GM18907 (cell line): Measurements from ENCODE around the gene SP2.

Source experiments
- ATAC-seq: cut with Tn5 transposase; IDR thresholded peaks from one replicate; pipeline ENCODE4 v1.9.1; 2021; ENCODE audit warnings: mild to moderate bottlenecking, moderate library complexity; ENCODE audit not compliant: unreplicated experiment

Gene SP2

GRCh38 chr17:47948706-47949196 is 52.7 kb downstream of the SP2 start:
- ATAC-seq: no peak

- peak; percentile 53 for ATAC-seq
Observed at GRCh38 chr17:47949197-47949759, 53.2 kb downstream of the SP2 start.

DNA sequence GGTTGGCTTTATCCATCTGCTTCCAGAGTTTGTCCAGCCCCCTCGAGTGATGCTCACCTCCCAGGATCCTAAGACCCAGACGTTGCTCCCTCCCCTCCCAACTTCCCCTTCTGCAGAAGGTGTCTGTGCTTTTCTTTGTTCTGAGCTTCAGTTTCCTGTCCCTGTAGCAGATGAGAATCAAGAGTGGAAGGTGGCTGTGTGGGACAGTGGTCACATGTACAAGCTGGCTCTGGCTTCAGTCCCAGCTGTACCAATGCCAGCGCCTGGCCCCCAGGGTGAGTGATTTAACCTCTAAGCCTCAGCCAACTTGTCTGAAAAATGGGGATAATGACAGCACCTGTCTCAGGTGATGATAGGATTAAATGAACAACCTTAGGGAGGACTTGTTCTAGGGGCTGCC is 53.9 kb downstream of the SP2 start:
- no peak for ATAC-seq

- no peak for ATAC-seq
Observed at GRCh38 chr17:47950448-47950847, 54.4 kb downstream of the SP2 start.

GRCh38 chr17:47952171-47953021 is 56.4 kb downstream of the SP2 start:
- no peak for ATAC-seq

DNA sequence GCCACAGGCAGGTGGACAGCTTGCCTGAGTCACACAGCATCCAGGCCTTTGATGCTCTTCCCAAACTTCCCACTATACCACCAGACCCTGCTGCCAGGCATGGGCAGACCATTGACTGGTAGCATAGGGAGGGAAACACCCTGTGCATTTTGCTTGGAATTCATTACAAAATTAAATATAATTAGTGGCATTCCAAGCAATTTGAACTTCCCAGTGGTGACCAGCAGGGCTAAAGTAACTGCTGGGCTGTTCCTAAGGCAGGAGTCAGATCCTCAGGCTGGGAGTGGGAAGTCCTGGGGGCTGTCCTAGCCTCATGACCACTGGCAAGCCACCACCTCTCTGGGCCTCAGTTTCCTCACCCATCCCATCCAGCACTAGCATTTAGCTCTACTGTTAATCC is 57.9 kb downstream of the SP2 start:
- ATAC-seq: no peak

GRCh38 chr17:47955497-47956461 is 59.7 kb downstream of the SP2 start:
- no peak for ATAC-seq

- ATAC-seq: no peak
Observed at GRCh38 chr17:47956791-47957590, 61.0 kb downstream of the SP2 start.

- no peak for ATAC-seq
Observed at GRCh38 chr17:47957591-47958490, 61.8 kb downstream of the SP2 start, which contains the start of gene PRR15L. PRR15L (minus strand) TSS chr17:47957883; CDS start chr17:47953234, 4,649 bp downstream.

- ATAC-seq: no peak
Observed at GRCh38 chr17:47959825-47960655, 64.0 kb downstream of the SP2 start.

DNA sequence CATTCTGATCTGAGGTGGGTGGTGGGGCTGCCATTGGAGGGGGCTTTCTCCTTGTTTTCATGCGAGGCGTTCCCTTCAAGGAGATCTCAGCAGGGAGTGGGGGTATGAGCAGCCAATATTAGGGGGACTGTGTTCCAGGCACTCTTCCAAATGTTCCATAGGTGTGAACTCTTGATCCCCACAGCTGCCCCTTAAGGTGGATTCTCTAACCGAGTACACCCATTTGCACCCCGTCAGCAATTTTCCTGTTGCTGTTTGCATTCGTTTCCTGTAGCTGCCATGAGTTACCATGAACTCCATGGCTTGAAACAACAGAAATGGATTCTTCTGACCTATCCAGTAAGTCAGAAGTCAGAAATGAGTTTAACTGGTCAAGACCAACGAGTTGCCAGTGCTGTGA is 65.4 kb downstream of the SP2 start:
- no peak for ATAC-seq

DNA sequence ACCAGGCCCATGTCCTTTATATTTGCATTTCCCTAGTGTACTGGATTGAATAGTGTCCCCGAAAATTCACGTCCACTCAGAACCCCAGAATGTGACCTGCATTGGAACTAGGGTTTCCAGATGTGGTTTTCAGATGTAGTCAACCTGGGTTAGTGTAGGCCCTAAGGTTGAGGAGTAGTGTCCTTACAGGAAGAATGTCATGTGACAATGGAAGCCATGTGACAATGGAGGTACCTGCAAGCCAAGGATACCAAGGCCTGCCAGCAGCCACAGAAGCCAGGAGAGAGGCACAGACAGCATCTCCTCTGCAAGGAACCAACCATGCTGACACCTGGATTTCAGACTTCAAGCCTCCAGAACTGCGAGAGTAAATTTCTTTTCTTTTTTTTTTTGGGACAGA is 66.9 kb downstream of the SP2 start:
- ATAC-seq: no peak

DNA sequence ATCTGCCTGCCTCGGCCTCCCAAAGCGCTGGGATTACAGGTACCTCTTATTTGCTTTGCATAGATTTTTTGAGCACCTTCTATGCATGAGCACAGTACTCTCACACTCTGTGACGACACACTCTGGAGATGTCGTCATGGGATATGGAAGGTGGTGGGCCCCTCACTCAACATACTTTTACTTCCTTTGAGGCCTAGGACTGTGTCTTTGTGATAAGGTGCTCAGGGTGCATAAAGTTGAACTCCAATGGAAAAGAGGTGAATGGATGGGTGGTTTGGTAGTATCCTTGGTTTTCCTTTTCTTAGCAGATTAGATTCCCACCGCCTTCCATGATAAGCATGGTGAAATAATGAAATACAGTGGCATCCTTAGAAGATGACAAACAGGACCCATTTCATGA is 68.8 kb downstream of the SP2 start:
- ATAC-seq: no peak

DNA sequence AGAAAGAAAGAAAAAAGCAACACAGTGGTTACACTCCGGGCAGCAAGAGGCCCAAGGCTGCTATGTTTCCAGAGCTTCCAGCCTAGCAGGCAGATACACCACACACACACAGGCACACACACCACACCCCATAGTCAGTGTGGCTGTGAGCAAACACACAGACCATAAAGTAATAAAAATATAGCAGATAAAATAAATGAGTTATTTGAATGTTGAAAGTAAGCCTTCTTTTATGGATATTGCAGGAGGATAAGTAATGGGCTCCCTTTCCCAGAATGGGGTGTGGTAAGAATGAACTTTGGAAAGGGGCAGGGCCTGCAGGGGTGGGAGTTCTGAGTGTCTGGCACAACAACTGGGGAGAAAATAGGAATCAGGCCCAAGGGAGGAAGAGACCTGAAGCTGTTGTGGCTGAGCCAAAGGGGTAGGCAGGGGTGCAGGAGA is 70.1 kb downstream of the SP2 start:
- no peak for ATAC-seq

DNA sequence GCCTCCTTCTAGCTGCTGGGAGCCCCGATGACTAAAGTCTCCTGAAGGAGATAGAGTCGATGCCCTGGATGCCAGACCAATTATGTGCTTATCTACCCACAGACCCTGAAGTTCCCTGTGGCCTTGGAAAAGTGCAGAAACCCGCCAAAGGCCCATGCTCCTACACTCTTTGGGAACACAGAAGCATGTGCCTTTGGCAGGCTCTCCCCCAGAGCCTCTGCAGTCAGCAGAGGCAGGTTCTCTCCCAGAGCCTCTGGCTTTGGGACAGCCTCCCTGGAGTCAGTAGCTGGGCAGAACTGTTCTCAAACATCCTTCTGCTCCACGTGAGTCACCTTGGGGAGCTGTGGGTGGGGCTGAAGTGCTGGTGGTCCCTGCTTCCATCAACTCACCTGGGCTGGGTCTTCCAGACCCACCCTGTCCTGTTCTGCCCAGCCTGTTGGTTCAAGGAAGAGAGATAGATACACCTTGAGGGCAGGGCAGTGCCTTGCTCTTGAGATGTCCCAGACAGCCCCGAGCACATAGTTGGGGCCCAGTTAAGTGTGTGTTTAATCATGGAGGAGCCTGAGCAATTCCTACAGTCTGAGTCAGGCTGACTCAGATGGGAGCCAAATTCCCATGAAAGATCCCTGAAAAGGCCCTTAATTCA is 71.7 kb downstream of the SP2 start:
- ATAC-seq: no peak

- no peak for ATAC-seq
Observed at GRCh38 chr17:47968836-47969235, 72.8 kb downstream of the SP2 start.

DNA sequence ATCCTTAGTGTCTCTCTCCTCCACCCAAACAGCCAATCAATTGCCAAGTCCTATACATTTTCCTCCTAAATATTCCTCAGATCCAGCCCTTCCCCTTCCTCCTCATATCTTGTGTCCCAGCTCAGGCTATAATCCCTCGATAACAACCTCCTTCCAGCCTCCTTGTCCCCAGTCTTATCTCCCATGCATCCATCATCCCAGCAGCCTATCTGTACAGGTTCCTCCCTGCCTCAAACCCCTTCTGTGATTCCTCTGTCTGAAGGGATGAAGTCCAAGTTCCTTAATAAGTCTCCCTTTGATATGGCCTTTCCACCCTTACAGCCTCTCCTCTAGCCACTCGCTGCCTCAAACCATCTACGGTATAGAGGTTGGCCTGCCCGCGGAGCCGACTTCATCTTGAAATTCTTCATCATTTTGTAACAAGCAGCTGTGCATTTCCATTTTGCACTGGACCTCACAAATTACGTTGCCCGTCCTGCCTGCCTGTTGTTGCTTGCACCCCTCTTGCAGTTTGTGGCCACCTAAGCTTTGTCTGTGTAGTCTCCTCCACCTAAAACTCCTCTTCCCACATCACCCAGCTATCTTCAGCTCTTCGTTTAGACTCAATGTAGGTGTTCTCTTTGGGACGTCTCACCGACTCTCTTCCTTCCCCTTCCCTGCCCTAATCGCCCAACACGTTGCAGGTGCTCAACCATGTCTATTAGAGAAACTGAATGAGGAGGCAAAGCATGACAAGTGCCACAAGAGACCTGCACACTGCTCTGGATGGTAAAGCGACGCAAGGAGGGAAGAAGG is 74.1 kb downstream of the SP2 start:
- no peak for ATAC-seq
